GM18951 (cell line): Measurements from ENCODE around the gene TMEM134.
"Not testable (repeated sequence)": the region's sequence is repeated elsewhere in the genome, so short reads cannot be mapped to it uniquely, and the experiment has no call there.

ENCODE experiments used
- POLR2A ChIP-seq: IDR thresholded peaks from 4 replicates; pipeline ENCODE4 v1.6.1; 2011; ENCODE audit warnings: mild to moderate bottlenecking; ENCODE audit not compliant: insufficient read length, insufficient read depth; ENCODE audit errors: extremely low read depth
- in situ Hi-C: fragments of 300-500 bp; cut with MboI; formaldehyde crosslinking; loops from one replicate; pipeline ENCODE4 v1.12.0; 2022; ENCODE audit warnings: low sequenced_read_pairs, mixed read lengths, inconsistent platforms; ENCODE audit not compliant: unreplicated experiment

Gene TMEM134

GRCh38 chr11:67432655-67433349 lies 36.2 kb downstream of the TMEM134 start:
- in situ Hi-C loops: no loop called here
- no peak for TF ChIP-seq POLR2A

GRCh38 chr11:67431346-67432249 lies 37.5 kb downstream of the TMEM134 start:
- TF ChIP-seq POLR2A: peak; percentile 5
- in situ Hi-C loops: no loop called here

- in situ Hi-C loops: no loop called here
- TF ChIP-seq POLR2A: no peak
These were observed 39.3 kb downstream of the TMEM134 start for GRCh38 chr11:67429722-67430121.

GRCh38 chr11:67429038-67429668 lies 39.9 kb downstream of the TMEM134 start:
- in situ Hi-C loops: no loop called here
- TF ChIP-seq POLR2A: no peak

- in situ Hi-C loops: no loop called here
- peak; percentile 94 for TF ChIP-seq POLR2A
These were observed 40.7 kb downstream of the TMEM134 start, which contains the start of gene RPS6KB2 for GRCh38 chr11:67428052-67429001. Gene RPS6KB2 (plus strand): TSS chr11:67428494. CDS start chr11:67428546, 52 bp downstream.

- in situ Hi-C loops: not testable (repeated sequence)
These were observed 41.6 kb downstream of the TMEM134 start for GRCh38 chr11:67427364-67427859.

- in situ Hi-C loops: no loop called here
- no peak for TF ChIP-seq POLR2A
These were observed 45.0 kb downstream of the TMEM134 start for GRCh38 chr11:67423891-67424613.

- TF ChIP-seq POLR2A: no peak
- in situ Hi-C loops: no loop called here
These were observed 45.6 kb downstream of the TMEM134 start for GRCh38 chr11:67423466-67423865.

GRCh38 chr11:67422891-67423290 lies 46.2 kb downstream of the TMEM134 start:
- in situ Hi-C loops: no loop called here

GRCh38 chr11:67421430-67422031 lies 47.5 kb downstream of the TMEM134 start:
- in situ Hi-C loops: no loop called here

More at GRCh38 chr11:67422891-67423290, 46.2 kb downstream of the TMEM134 start:
- no peak for TF ChIP-seq POLR2A

More at GRCh38 chr11:67421430-67422031, 47.5 kb downstream of the TMEM134 start:
- no peak for TF ChIP-seq POLR2A
